ENCODE measurements around the gene ERN2.
"Not testable (repeated sequence)": the region's sequence is repeated elsewhere in the genome, so short reads cannot be mapped to it uniquely, and the experiment has no call there.

ERN2 gene

DNA sequence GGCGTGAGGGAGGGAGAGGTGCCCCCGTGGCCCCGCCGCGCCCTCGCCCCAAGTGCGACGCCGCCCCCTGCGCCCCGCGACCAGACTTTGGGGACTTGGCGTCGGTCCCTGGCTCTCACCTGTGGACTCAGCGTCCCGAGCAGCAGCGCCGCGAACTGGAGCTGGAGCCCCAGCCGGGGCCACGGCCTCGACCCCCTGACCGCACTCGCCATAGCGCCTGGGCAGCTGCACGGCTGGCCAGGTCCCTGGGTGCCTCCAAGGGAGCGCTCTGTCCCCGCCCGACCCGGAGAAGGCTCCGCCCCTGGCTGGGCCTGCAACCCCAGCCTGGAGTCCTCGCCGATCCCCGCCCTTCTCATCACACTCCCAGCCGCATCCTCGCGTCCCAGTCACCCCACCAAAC, at the start of gene ERN2:
Gene ERN2 (minus strand): TSS at position 247 of the 400 bp plus-strand sequence. CDS start 35 bp downstream, at position 212.
- no peak for DNase-seq (ENCODE audit: low read depth)

DNA sequence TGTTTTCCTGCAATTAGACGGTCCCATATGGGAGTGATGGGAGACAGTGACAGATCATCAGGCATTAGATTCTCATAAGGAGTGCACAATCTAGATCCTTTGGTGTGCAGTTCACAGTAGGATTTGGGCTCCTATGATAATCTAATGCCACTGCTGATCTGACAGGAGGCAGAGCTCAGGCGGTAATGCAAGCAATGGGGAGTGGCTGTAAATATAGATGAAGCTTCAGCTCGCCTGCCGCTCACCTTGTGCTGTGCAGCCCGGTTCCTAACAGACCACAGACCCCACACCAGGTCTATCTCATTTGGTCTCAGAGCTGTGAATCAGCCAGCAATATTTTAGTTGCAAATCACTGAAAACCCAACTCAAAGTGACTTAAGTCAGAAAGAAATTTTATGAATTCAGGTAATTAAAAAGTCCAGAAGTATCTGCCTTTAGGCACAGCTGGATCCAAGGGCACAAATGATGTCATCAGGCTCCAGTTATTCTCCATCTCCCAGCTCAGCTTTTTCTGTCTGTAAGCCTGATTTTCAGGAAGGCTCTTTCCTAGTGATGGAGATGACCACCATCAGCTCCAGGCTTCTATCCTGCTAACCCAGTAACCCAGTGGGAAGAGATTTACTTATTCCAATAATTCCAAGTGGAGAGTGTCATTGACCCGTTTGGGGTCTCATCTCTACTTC, 45.1 kb upstream of the ERN2 start:
- DNase-seq (ENCODE audit: low read depth) = no peak

DNA sequence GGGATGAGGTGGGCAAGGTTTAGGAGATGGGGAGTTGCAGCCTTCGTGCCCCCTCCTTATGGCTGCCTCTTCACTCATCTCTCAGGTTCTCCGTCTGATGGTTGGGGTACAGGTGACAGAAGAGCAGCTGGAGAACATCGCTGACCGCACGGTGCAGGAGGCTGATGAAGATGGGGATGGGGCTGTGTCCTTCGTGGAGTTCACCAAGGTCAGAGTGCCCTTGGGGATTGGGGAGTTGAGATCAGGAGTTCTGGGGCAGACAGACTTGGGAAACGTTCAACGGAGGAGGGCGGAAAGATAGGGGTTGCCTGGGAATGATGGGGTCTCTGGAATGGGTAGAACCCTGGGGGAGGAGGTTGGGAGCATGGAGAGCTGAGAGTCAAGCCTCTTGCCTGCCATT, 44.1 kb upstream of the ERN2 start:
- no peak for DNase-seq (ENCODE audit: low read depth)

DNA sequence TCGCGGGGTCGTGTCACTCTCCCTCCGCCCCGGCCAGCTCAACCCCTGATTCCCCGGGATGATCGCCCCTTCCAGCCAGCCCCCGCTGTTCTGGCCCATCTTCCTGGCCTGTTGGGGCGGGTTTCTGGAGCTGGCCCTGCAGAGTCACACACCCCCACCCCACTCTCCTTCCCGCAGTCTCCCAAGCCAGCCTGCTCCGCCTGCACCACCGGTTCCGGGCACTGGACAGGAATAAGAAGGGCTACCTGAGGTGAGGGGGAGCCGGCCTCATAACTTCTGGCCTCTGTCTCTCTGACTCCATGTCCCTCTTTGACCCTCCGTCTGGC, 42.4 kb upstream of the ERN2 start:
- no peak for DNase-seq (ENCODE audit: low read depth)

DNA sequence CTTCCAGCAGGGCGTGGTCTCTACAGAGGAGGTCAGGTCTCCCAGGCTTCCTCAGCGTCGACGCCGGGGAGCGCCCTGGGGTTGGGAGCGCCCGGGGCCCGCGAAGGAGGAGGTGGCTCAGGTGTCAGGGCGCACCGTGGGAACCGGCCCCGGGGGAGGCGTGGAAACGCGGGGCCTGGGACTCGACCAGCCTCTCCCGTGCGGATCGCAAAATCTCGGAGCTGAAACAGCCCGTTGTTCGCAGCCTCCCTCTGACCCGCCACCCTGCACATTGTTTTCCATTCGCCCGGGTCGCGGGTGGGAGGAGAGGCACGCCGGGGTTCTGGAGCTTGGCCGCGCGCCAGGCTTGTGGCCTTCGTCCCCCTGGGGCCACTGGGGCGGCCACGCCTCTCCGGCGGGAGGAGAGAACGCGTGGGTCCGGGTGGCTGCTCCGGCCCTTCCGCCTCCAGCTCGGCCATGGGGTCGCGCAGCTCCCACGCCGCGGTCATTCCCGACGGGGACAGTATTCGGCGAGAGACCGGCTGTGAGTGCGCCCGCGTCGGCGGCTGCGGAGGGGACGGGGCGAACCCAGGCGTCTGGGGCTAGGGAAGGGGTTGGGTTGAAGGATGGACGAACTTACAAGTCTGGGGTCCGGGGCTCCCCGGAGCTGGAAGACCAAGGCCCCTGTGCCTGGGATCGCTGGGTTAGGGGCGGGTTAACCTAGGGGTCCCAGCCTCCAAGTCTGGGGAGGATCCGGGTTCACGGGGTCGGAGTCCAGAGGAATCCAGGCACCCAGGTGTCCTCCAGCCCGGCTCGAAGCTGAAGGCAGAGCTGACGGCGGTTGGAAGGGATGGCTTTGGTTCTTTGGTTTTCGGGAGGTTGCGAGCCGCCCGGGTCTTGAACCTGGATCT, 41.8 kb upstream of the ERN2 start, which contains the start of gene CHP2:
Gene CHP2 (plus strand): TSS at position 433 of the 890 bp plus-strand sequence. CDS start 24 bp downstream, at position 457.
- no peak for DNase-seq (ENCODE audit: low read depth)

DNA sequence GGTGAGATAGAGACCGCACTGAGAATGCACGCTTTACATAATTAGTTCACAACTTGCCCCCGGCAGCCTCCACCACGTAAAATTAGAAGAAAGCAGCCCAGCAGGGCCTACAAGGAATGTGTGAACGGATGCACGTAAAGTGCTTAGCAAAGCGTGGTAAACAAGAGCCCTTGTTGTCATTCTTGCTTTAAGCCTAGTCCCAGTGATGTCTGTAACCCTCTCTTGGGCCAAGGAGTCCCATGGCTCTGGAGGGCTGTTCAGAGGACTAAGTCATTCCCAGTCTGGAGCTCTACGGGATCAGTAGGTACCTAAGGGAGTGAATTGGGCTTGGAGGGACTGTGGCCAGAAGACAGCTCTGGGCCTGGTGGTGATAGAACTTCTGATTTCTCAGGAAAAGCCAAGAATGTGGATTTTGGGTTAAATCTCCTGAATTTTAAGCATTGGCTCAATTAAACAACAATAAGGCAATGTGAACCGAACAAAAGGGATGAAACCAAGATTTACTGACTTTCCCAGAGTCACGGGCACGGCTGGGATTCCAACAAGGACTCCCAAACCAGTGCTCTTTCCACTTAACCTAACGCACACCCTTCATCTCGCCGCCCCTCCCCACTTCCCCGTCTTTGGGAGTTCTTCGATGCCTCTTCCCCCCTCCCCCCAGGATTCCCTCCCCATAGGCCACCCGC, 41.0 kb upstream of the ERN2 start:
- no peak for DNase-seq (ENCODE audit: low read depth)

DNA sequence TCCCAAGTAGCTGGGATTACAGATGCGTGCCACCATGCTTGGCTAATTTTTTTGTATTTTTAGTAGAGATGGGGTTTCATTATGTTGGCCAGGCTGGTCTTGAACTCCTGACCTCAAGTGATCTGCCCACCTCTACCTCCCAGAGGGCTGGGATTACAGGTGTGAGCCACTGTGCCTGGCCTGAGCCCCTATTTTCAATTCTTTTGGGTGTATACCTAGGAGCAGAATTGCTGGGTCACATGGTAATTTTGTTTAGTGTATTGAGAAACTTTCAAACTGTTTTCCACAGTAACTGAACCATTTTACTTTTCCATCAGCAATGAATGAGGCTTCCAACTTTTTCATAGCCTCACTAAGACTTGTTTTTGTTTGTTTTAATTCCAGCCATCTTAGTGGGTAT, 38.0 kb upstream of the ERN2 start:
- DNase-seq (ENCODE audit: low read depth) = not testable (repeated sequence)

DNA sequence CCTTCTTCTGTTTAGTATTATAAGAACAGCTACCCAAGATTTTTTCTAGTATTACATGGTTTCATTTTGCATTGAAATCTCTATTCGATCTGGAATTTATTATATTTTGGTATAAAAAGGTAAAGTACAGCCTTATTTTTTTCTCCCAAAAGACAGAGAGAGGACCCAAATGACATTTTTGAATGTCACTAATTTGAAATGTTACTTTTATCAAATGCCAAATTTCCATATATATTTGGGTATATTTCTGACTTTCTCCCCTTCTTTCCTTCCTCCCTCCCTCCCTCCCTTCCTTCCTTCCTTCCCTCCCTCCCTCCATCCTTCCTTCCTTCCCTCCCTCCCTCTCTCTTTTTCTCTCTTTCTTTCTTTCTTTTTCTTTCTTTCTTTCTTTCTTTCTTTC, 35.6 kb upstream of the ERN2 start:
- no peak for DNase-seq (ENCODE audit: low read depth)

DNA sequence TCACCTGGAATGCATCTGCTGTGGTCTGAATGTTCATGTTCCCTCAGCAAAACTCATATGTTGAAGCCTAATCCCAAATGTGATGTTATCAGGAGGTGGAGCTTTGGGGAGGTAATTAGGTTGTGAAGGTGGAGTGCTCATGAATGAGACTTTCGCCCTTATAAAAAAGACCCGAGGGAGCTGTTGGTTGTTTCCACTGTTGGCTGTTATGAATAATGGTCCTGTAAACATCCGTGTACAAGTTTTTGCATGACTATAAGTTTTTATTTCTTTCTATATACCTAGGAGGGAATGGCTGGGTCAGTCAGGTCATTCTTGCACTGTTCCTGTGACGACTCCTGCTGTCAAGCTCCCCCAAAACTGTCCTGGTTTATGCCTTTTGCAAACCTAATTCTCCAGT, 32.2 kb upstream of the ERN2 start:
- DNase-seq (ENCODE audit: low read depth) = no peak

DNA sequence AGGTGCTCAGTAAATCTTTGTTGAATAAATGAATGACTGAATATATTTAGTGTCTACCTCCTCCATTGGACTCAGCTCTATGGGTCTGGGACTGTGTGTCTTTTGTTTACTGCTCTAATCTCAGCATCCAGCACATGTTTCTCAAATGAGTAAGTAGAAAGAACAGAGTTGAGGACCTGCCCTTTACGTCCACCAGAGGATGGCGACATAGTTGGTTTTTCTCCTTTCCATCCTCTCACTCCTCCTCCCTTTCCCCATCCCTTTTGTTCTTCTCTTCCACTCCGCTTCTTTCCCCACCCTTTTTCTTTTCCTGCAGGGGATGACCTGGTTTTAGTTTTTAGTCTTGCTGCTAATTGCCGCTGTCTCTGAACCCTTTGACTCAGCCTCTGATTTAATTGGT, 29.7 kb upstream of the ERN2 start:
- no peak for DNase-seq (ENCODE audit: low read depth)

DNA sequence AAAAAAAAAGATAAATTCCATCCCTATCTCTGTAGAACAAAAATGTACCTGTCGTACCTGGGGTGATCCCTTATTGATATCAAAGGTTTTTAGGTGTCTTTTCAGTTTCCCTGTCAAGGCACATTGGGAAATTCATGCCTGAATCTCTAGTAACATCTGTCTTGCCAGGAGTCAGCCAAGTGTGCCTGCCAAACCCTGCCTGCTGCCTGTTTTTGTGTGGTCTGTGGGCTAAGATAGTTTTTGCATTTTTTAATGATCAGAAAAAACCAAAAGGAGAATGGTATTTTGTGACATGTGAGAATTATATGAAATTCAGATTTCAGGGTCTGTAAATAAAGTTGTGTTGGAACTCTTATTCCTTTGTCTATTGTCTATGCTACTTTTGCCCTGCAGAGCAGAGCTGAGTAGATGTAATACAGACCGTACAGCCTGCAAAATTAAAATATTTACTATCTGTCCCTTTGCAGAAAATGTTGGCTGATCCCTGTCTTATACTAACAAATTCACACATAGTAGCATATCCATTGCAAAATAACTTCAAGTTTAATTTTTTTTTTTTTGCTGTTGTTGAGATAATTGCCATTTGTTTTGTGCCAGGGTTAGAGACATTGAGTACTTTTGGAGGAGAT, 28.8 kb upstream of the ERN2 start:
- DNase-seq (ENCODE audit: low read depth) = no peak

DNA sequence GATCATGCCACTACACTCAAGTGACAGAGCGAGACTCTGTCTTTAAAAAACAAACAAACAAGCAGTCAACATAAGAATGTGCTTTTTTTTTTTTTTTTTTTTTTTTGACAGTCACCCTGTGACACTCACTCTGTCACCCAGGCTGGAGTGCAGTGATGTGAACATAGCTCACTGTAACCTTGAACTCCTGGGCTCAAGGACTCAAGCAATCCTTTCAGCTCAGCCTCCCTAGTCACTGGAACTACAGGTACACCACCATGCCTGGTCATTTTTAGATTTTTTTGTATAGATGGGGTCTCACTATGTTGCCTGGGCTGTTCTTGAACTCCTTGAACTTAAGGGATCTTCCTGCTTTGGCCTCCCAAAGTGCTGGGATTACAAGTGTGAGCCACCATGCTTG, 26.5 kb upstream of the ERN2 start:
- DNase-seq (ENCODE audit: low read depth) = no peak

DNA sequence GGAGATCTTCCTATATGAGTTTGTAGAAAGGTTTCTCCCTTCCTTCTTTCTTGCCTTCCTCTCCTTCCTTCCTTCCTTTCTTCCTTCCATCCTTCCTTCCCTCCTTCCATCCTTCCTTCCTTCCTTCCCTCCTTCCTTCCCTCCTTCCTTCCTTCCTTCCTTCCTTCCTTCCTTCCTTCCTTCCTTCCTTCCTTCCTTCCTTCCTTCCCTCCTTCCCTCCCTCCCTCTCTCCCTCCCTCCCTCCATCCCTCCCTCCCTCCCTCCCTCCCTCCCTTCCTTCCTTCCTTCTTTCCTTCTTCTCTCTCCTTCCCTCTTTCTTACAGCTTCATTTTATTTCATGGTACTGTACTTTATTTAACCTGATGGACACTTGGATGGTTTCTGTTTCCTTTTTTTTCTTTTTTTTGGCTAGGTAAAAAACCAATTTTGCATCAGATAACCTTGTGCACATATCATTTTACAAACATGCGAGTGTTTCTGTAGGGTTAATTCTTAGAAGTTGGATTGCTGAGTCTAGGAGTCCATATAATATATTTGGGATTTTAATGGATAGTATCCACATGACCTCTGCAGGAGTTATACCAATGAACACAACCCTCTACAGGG, 24.5 kb upstream of the ERN2 start:
- not testable (repeated sequence) for DNase-seq (ENCODE audit: low read depth)

DNA sequence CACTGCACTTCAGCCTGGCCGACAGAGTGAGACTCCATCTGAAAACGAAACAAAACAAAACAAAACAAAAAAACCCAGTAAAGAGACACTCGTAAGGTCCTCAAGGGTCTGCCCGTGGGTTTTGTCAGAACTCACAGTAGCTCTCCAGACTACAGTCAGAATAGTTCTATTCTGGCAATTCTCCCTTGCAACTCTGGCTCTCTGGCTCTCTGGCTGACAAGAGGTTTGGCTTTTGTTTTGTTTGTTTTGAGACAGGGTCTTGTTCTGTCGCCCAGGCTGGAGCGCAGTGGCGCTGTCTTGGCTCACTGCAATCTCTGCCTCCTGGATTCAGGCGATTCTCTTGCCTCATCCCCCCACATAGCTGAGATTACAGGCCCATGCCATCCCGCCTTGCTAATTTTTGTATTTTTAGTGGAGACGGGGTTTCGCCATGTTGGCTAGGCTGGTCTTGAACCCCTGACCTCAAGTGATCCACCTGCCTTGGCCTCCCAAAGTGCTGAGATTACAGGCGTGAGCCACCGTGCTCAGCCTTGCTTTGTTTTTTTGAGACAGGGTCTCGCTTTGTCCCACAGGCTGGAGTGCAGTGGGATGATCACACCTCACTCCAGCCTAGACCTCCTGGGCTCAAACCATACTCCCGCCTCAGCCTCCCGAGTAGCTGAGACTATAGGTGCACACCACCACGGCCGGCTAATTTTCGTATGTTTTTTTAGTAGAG, 21.3 kb upstream of the ERN2 start:
- no peak for DNase-seq (ENCODE audit: low read depth)

DNA sequence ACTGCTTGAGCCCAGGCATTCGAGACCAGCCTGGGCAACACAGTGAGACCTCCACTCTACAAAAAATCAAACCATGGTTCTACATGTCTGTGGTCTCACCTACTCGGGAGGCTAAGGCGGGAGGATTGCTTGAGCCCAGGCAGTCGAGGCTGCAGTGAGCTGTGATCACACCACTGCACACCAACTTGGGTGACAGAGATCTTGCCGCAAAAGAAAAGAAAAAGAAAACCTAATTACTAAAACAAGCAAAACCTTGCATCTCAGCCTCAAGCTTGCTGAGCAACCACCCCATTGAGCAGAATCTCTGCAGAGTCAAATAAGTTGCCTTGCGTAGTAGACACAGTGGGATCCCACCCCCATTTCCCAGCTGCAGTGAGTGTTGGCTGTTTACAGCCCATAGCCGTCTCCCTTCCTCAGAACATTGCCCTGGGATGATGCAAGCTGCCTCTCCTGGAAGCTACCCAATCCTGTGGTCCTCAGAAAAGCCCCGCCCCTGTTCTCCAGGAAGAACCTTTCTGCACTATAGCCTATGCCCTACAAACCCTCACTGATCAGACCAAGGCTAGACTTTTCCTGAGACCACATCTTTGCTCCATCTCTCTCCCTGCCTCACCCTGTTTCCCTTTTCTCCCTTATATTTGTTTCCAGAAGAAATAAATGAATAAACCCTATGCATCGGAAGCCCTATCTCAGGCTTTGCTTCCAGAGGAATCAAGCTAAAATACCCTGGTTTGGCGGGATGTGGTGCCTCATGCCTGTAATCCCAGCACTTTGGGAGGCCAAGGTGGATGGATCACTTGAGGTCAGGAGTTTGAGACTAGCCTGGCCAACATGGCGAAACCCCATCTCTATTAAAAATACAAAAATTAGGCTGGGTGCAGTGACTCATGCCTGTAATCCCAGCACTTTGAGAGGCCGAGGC, 16.7 kb upstream of the ERN2 start:
- DNase-seq (ENCODE audit: low read depth) = no peak

DNA sequence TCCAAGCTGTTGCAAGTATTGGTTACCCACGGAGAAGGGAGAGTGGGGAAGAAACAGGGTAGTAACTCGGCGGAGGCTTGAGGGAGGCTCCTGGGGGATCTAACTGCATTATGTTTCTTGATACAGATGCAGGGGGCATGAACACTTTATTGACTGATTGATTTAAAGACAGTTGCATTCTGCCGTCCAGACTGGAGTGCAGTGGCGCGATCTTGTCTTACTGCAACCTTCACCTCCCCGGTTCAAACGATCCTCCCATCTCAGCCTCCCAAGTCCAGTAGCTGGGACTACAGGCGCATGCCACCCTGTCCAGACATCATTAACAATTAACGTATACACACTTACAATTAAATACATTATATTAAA, 15.1 kb upstream of the ERN2 start:
- no peak for DNase-seq (ENCODE audit: low read depth)

DNA sequence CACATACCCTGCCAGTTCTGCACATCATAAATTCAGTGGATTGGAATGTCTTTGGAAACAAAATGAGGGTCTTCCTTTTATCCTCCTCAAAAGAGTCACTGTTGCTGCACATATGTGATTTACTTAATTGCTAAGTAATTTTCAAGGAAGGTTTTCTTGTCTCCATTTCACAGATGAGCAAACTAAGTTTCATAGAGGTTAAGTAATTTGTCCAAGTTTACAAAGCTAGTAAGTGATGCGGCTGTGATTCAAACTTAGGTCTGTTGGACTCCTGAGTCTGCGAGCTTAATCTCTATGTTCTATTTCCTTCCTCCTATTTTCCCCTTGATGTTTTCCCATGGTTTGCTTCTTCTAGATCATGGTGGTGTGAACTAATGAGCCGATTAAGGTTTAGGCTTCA, 13.7 kb upstream of the ERN2 start:
- no peak for DNase-seq (ENCODE audit: low read depth)

DNA sequence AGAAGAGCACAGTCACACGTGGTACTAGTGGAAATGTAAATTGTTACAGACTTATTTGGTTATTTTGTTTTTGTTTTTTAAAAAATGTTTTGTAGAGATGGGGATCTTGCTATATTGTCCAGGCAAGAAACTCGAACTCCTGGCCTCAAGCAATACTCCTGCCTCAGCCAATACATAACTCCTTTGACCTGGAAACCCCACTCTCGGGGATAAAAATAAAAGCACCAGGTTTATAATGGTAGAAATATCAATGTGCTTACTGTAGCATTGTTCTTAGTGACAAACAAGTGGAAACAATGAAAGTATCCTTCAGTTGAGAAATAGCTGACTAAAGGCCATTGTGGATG, 11.7 kb upstream of the ERN2 start:
- DNase-seq (ENCODE audit: low read depth) = no peak

DNA sequence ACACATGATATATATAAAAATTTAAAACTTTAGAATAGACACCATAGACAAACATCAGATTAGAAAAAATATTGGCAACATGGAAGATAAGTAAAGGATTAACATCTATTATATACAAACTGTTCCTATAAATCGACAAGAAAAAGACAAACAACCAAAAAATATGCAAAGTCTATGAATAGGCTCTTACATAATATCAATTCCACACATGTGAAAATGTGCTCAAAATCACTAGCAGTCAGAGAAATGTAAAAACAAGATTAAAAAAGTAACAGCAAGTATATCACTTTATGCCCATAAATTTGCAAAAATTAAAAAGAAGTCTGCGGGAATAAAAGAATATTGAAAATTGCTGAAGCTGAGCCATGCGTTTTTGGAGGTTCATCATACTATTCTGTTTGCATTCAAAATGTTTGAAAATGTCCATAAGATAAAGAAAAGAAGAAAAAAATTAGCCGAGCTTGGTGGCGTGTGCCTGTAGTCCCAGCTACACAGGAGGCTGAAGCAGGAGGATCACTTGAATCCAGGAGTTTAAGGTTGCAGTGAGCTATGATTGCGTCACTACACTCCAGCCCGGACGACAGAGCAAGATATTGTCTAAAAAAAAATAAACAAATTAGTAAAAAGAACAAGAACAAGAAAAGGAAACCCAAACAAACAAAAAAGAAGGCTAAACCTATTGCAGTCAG, 11.2 kb upstream of the ERN2 start:
- no peak for DNase-seq (ENCODE audit: low read depth)
